Measurements from ENCODE around the gene RFX6.
"Not testable (repeated sequence)": the region's sequence is repeated elsewhere in the genome, so short reads cannot be mapped to it uniquely, and the experiment has no call there.

GRCh38 chr6:116834526-116834925 lies 42.5 kb upstream of the RFX6 start:
- TF ChIP-seq CTCF, POLR2A (IDR thresholded peaks at IDR 0.05): not testable (repeated sequence)

Measured in thyroid gland (tissue), 4 donors.